Left lung (tissue), 10 donors: ENCODE measurements around the gene SLC4A8. TPM values are rescaled to one million over a fixed set of nuclear protein-coding genes. Genes with fewer than 3 reads are reported as not detected.

Experiments
- ATAC-seq: fragments of 200-7000 bp; cut with Tn5 transposase; one replicate; pipeline ENCODE4 v1.9.1; 2020; ENCODE audit warnings: moderate library complexity
- DNase-seq, 4 donors: peaks; one replicate each; pipeline ENCODE4 v3.0.0-alpha.2; 2013 to 2020
- H3K27ac ChIP-seq, 2 donors: fragments of 200-600 bp; sonication (generic) in 1 of 2; one replicate each; pipeline versions ENCODE4 v1.5.0 to v1.8.0; 2020 to 2021
- H3K27me3 ChIP-seq, 2 donors: fragments of 200-600 bp; sonication (generic) in 1 of 2; one replicate each; pipeline versions ENCODE4 v1.5.0 to v1.8.0; 2020 to 2021
- H3K36me3 ChIP-seq, 2 donors: fragments of 200-600 bp; sonication (generic) in 1 of 2; one replicate each; pipeline versions ENCODE4 v1.5.0 to v1.8.0; 2020 to 2021
- H3K4me1 ChIP-seq, 2 donors: fragments of 200-600 bp; one replicate each; pipeline ENCODE4 v1.8.0; 2021
- H3K4me3 ChIP-seq, 2 donors: fragments of 200-600 bp; sonication (generic) in 1 of 2; one replicate each; pipeline versions ENCODE4 v1.5.0 to v1.8.0; 2020 to 2021; ENCODE audit warnings: mild to moderate bottlenecking in 1 of 2
- H3K9me3 ChIP-seq, 2 donors: fragments of 200-600 bp; sonication (generic) in 1 of 2; one replicate each; pipeline versions ENCODE4 v1.5.0 to v1.8.0; 2020 to 2021
- intact Hi-C, 2 donors: fragments of 100-400 bp; cut with DNase I; formaldehyde crosslinking; loops; one replicate each; pipeline versions ENCODE4 v1.11.2 to v1.14.2; 2022
- polyA plus RNA-seq, 6 donors: library from polyadenylated mRNA; unstranded; fragments of 120-200 nt; gene quantifications; one replicate each; pipeline ENCODE4 v1.2.1, GENCODE V29; 2013; ENCODE audit not compliant: insufficient read length in 6 of 6
- total RNA-seq, 2 donors: library from RNA; stranded (reverse); fragmentation: NEBNext Ultra II Directional; extraction: Animal tissue kit (Norgen Biotek cat#: 25700); gene quantifications; one replicate each; pipeline ENCODE4 v1.2.1, GENCODE V29; 2021
- TF ChIP-seq, protein P1 (sequence below), 2 donors: fragments of 200-600 bp; sonication (generic) in 1 of 2; IDR thresholded peaks; one replicate each; pipeline versions ENCODE4 v1.5.0 to v1.8.0; 2021; ENCODE audit warnings: antibody characterized with exemption in 2 of 2
- donor health status: DM: no; HTN: yes; CAD: no.
- donor health status: DM: no; HTN: no; CAD: no.

The SLC4A8 gene
- total and polyA plus RNA-seq, 8 donors: 1.3 to 3.9 (median 1.8) TPM

DNA sequence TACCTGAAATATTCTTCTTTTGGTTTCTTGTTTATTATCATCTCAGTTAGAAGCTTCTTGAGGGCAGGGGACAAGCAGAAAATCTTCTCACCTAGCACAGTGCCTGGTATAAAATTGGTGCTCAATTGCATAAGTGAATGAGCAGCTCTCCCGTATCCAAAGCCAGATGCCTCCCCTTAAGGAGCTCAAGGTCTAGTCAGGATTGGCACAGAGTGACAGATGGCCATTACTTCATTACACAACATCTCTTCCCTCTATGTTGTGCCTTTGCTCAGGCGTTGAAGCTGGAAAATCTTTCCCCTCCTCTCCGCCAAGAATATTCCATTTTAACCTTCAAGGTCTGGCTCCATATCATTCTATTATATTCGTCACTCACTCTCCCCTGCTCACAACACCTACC, 3.6 kb downstream of the SLC4A8 start:
- no peak overlapping the region for H3K27ac ChIP-seq
- no peak for DNase-seq
- TF ChIP-seq, protein P1, sequence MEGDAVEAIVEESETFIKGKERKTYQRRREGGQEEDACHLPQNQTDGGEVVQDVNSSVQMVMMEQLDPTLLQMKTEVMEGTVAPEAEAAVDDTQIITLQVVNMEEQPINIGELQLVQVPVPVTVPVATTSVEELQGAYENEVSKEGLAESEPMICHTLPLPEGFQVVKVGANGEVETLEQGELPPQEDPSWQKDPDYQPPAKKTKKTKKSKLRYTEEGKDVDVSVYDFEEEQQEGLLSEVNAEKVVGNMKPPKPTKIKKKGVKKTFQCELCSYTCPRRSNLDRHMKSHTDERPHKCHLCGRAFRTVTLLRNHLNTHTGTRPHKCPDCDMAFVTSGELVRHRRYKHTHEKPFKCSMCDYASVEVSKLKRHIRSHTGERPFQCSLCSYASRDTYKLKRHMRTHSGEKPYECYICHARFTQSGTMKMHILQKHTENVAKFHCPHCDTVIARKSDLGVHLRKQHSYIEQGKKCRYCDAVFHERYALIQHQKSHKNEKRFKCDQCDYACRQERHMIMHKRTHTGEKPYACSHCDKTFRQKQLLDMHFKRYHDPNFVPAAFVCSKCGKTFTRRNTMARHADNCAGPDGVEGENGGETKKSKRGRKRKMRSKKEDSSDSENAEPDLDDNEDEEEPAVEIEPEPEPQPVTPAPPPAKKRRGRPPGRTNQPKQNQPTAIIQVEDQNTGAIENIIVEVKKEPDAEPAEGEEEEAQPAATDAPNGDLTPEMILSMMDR (IDR thresholded peaks at IDR 0.05): no peak
- H3K36me3 ChIP-seq: no peaks in the 10 kb centered on the region
- no peak for ATAC-seq
- intact Hi-C loops: no loop called here
- peaks cover 4 to 37% of the 10 kb centered on the region in 2 donors for H3K27me3 ChIP-seq
- no peak overlapping the region for H3K4me3 ChIP-seq
- H3K9me3 ChIP-seq: no peaks in the 10 kb centered on the region
- peaks cover 0 to 12% of the 10 kb centered on the region in 2 donors for H3K4me1 ChIP-seq

DNA sequence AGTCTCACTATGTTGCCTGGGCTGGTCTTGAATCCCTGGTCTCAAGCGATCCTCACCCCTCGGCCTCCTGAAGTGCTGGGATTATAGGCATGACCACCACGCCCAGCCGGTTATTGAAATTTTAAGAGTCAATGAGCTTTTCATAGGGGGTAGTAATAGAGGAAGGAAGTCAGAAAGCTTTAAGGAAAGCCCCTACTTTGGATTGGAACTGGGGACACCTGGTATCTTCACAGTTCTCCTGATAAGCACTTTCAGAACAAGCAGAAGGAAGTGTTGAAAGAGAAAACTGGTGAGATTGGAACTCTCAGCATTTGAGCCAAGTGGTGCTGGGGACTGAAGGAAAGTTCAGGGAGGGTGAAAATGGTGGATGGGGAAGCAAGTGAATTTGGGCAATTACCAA, 5.1 kb downstream of the SLC4A8 start:
- Histone ChIP-seq H3K27me3 (peaks cover 0 to 23% of the 10 kb centered on the region in 2 donors), H3K36me3 (no peaks in the 10 kb centered on the region), H3K9me3 (no peaks in the 10 kb centered on the region), H3K27ac (peak overlapping the region in 1 of 2 donors; percentile 42), H3K4me3 (no peak overlapping the region), H3K4me1 (peaks cover 0 to 7% of the 10 kb centered on the region in 2 donors)
- ATAC-seq: peak; percentile 2
- TF ChIP-seq, protein P1 (IDR thresholded peaks at IDR 0.05): no peak
- intact Hi-C loops: no loop called here
- DNase-seq: no peak

DNA sequence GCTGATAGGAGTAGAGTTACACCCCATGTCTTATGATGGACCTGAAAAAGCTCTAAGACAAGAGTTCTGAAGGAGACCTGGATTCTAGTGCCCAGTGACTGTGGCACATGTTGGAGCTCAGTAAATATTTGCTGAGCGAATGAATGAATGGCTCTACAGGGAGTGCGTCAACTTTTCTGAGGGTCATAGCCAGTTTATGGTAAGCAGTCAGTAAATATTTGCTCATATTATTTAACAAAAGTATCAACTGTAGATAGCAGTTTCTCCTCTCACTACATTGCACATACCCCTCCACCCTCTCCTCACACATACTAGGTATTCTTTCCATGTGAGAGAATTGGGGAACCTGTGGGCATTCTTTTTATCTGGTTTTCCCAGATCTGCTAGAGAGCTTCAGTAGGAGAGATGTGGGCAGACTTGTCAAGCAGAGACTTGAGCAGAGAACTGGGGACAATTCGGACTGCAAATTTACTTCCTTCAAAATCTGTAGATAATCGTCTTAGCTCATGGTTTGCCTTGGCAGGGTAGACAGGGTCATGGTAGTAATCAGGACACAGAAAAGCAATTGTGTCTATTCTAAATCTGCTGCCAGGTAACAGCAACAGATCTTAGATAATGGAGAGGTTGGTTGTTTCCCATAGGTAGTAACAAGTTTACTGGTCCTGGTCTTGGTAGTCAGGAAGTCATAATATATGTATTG, 5.7 kb downstream of the SLC4A8 start:
- Histone ChIP-seq H3K4me1 (peaks cover 0 to under 1% of the 10 kb centered on the region in 2 donors), H3K27me3 (peaks cover 0 to 16% of the 10 kb centered on the region in 2 donors), H3K9me3 (no peaks in the 10 kb centered on the region), H3K36me3 (no peaks in the 10 kb centered on the region), H3K4me3 (no peak overlapping the region), H3K27ac (no peak overlapping the region)
- intact Hi-C loops: no loop called here
- ATAC-seq (peak; percentile 89), DNase-seq (peak in 1 of 4 donors; percentile 30)
- TF ChIP-seq, protein P1 (IDR thresholded peaks at IDR 0.05): no peak

DNA sequence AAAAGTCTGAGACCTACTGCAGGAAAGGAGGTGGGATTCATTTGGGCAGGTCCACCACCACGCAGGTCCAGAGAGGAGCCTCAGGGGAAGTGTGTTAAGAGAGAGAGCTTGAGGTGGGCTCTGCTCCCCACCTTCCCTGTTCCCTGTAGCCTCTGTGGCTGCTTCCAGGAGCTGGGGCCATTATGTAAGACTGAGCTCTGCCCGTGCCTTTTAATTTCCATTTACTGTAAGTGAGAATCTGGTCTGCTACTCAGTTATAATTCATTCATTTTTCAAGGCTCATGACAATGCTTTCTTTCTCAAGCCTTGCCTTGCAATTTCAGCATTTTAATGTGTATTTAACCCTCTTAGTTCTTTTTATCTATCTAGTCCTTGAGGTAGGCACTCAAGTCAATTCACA, 8.3 kb downstream of the SLC4A8 start:
- no peak for DNase-seq
- Histone ChIP-seq H3K4me3 (no peak overlapping the region), H3K9me3 (no peaks in the 10 kb centered on the region), H3K27ac (no peak overlapping the region), H3K4me1 (no peaks in the 10 kb centered on the region), H3K27me3 (no peaks in the 10 kb centered on the region), H3K36me3 (no peaks in the 10 kb centered on the region)
- intact Hi-C loops: no loop called here
- TF ChIP-seq, protein P1 (IDR thresholded peaks at IDR 0.05): no peak
- ATAC-seq: no peak

DNA sequence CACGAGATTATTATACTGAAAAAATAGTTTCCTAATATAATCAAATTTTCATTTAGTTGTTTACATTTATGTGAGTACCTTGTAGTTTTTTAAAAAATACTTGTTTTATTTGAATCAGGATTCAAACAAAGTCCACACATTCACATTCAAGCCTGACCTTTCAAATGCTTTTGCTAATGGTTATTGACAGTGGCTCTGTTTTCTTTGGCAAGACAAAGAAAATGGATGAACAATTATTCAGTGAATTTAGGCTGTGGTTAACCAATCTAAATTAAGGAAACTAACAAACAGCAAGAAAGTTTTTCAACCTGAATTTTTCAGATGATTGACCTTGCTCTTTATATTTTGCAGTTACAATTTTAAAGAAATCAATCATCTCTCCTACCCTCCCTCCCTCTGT, 9.7 kb downstream of the SLC4A8 start:
- Histone ChIP-seq H3K4me1 (no peaks in the 10 kb centered on the region), H3K27me3 (no peaks in the 10 kb centered on the region), H3K4me3 (no peak overlapping the region), H3K9me3 (no peaks in the 10 kb centered on the region), H3K27ac (no peak overlapping the region), H3K36me3 (no peaks in the 10 kb centered on the region)
- TF ChIP-seq, protein P1 (IDR thresholded peaks at IDR 0.05): no peak
- ATAC-seq (no peak), DNase-seq (no peak)
- intact Hi-C loops: no loop called here
